GM12873 (cell line): Measurements from ENCODE around the gene PALD1.

ENCODE experiments used
- TF ChIP-seq, protein P1 (sequence below): IDR thresholded peaks from 2 replicates; pipeline ENCODE4 v1.5.1; 2012; ENCODE audit warnings: low read depth, mild to moderate bottlenecking, moderate library complexity, low read length, control low read depth; ENCODE audit not compliant: insufficient read depth; ENCODE audit errors: missing control alignments

The PALD1 gene

DNA sequence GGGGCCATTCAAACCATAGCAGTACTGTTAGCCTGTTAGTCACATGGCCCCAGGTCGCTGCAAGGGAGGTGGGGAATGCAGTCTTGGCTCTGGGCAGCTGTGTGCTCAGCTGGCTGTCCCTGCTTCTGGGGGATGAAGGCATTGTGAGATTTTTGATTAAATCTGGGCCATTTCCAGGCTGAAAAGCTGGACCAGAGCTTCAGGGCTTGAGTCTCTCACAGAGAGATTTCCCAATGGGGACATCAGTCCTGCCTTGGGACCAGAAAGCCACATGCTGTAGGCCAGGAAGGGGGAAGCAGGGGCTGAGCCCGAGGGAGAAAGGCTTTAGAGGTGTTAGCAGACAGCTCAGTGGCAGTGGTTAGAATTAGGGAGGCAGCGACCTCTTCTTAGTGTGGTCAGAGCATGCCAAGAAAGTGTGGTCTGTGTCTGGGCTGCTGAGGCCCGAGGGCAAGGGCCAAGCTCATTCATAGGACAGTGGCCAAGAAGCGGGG lies 33.6 kb downstream of the PALD1 start:
- TF ChIP-seq, protein P1, sequence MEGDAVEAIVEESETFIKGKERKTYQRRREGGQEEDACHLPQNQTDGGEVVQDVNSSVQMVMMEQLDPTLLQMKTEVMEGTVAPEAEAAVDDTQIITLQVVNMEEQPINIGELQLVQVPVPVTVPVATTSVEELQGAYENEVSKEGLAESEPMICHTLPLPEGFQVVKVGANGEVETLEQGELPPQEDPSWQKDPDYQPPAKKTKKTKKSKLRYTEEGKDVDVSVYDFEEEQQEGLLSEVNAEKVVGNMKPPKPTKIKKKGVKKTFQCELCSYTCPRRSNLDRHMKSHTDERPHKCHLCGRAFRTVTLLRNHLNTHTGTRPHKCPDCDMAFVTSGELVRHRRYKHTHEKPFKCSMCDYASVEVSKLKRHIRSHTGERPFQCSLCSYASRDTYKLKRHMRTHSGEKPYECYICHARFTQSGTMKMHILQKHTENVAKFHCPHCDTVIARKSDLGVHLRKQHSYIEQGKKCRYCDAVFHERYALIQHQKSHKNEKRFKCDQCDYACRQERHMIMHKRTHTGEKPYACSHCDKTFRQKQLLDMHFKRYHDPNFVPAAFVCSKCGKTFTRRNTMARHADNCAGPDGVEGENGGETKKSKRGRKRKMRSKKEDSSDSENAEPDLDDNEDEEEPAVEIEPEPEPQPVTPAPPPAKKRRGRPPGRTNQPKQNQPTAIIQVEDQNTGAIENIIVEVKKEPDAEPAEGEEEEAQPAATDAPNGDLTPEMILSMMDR, result no peak

- TF ChIP-seq, protein P1, result no peak
Observed at GRCh38 chr10:70513848-70514309, 35.3 kb downstream of the PALD1 start.

DNA sequence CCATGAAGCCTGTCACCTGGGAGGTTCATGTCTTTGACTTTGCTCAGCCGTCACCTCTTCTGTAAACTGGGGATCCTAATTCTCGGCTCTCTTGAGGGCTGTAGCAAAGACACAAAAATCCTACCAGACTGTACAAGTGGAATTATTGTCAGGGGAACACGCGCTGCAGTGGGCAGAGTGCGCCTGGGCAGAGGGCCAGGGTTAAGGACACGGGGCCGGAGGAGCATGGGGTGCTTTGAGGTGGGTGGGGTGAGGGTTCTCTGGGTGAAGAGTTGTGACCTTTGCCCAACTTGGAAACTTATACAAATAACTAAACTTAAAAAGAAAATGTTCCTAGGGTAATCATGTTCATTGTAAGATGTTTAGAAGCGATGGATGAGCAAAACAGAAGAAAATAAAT lies 36.0 kb downstream of the PALD1 start:
- TF ChIP-seq, protein P1, result no peak

DNA sequence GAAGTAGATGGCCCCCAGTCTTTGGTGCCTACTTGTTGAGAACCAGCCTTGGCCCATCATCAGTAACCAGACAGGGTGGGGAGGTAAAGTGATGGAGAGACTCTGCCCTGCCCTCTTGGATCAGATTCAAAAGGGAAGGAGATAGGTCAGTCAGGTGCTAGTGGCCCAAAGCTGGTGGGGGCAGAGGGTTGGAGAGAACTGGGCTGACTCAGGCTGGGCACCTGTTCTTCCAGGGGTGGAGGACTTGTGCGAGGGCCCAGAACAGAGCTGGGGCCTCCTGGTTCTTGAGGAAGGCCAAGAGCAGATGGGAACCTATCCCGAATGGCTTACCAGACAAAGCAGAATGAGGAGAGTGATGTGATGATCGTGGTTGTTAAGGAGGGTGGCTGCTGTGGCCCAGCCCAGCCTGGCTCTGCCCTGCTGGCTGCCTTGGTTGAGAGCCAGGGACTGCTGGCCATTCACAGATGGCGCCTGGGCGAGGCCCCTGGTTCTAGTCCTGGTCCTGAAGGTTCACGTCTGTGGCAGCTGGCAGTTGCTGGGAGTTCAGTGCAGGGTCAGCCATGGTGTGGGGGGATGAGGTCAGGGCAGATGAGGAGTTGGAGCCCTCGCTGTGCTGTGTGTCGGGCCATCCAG lies 36.6 kb downstream of the PALD1 start:
- TF ChIP-seq, protein P1, result no peak

DNA sequence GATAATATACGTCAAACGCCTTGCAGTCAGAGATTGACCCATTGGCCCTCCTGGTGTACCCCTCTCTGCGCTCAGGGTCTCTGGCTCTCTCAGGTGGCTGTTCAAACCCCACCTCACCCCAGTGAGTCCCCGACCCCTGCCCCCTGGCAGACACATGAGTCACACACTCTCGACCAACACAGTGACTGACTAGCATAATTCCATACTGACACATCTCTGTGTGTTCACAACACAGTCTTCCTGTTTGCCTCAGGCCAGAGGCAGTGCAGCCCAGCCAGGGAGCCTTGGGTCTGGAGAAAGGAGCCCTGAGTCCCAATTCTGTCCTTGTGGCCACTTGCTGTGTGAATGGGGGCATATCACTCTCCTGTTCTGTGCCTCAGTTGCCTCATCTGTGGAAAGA lies 40.1 kb downstream of the PALD1 start:
- TF ChIP-seq, protein P1, result no peak

GRCh38 chr10:70523057-70523456 lies 44.5 kb downstream of the PALD1 start:
- TF ChIP-seq, protein P1, result no peak

GRCh38 chr10:70523549-70523948 lies 45.0 kb downstream of the PALD1 start:
- TF ChIP-seq, protein P1, result no peak
